Nephron (organoid): ENCODE data around the gene MICAL2.
A peak's percentile ranks its signal among the peaks of the same experiment; 100 is the strongest.

Experiments used
- H3K27ac Mint-ChIP-seq, 3 experiments: 2 replicates each; pipeline ENCODE4 v1.8.0; 2020; ENCODE audit warnings: mixed read lengths in 3 of 3, mild to moderate bottlenecking in 2 of 3, moderate library complexity in 1 of 3
- H3K27me3 Mint-ChIP-seq: 2 replicates; pipeline ENCODE4 v1.8.0; 2021; ENCODE audit warnings: low read depth, mild to moderate bottlenecking, moderate library complexity, mixed read lengths
- H3K36me3 Mint-ChIP-seq: 2 replicates; pipeline ENCODE4 v1.8.0; 2020; ENCODE audit warnings: low read depth, mixed read lengths
- H3K4me1 Mint-ChIP-seq: 2 replicates; pipeline ENCODE4 v1.8.0; 2020; ENCODE audit warnings: mixed read lengths
- H3K4me3 Mint-ChIP-seq, 3 experiments: 2 replicates each; pipeline ENCODE4 v1.8.0; 2020; ENCODE audit warnings: mild to moderate bottlenecking in 3 of 3, mixed read lengths in 3 of 3, moderate library complexity in 2 of 3
- H3K9me3 Mint-ChIP-seq: 2 replicates; pipeline ENCODE4 v1.8.0; 2020; ENCODE audit warnings: mixed read lengths
- TF ChIP-seq, protein P1 (sequence below), 3 experiments: fragments of 200-600 bp; sonication (generic); IDR thresholded peaks; one replicate each; pipeline ENCODE4 v1.5.0; 2021; ENCODE audit warnings: antibody characterized with exemption in 3 of 3; ENCODE audit not compliant: unreplicated experiment in 3 of 3

Gene MICAL2

GRCh38 chr11:12084256-12084655 lies 26.1 kb upstream of the MICAL2 start:
- Mint-ChIP-seq H3K9me3 (peaks cover 8% of the 10 kb centered on the region), H3K4me3 (no peak overlapping the region), H3K27ac (no peak overlapping the region), H3K4me1 (peaks cover 10% of the 10 kb centered on the region), H3K27me3 (peaks cover 17% of the 10 kb centered on the region), H3K36me3 (no peaks in the 10 kb centered on the region)
- TF ChIP-seq, protein P1, sequence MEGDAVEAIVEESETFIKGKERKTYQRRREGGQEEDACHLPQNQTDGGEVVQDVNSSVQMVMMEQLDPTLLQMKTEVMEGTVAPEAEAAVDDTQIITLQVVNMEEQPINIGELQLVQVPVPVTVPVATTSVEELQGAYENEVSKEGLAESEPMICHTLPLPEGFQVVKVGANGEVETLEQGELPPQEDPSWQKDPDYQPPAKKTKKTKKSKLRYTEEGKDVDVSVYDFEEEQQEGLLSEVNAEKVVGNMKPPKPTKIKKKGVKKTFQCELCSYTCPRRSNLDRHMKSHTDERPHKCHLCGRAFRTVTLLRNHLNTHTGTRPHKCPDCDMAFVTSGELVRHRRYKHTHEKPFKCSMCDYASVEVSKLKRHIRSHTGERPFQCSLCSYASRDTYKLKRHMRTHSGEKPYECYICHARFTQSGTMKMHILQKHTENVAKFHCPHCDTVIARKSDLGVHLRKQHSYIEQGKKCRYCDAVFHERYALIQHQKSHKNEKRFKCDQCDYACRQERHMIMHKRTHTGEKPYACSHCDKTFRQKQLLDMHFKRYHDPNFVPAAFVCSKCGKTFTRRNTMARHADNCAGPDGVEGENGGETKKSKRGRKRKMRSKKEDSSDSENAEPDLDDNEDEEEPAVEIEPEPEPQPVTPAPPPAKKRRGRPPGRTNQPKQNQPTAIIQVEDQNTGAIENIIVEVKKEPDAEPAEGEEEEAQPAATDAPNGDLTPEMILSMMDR (IDR thresholded peaks at IDR 0.05; ENCODE audit: unreplicated experiment in 3 of 3) = no peak

- Mint-ChIP-seq H3K27me3 (peaks cover 10% of the 10 kb centered on the region), H3K4me1 (peaks cover 10% of the 10 kb centered on the region), H3K27ac (peak overlapping the region; percentile 20 to 52 (median 49)), H3K9me3 (peaks cover 5% of the 10 kb centered on the region), H3K36me3 (no peaks in the 10 kb centered on the region), H3K4me3 (no peak overlapping the region)
- TF ChIP-seq, protein P1 (IDR thresholded peaks at IDR 0.05; ENCODE audit: unreplicated experiment in 3 of 3) = no peak
Observed at GRCh38 chr11:12085371-12086251, 24.8 kb upstream of the MICAL2 start.

DNA sequence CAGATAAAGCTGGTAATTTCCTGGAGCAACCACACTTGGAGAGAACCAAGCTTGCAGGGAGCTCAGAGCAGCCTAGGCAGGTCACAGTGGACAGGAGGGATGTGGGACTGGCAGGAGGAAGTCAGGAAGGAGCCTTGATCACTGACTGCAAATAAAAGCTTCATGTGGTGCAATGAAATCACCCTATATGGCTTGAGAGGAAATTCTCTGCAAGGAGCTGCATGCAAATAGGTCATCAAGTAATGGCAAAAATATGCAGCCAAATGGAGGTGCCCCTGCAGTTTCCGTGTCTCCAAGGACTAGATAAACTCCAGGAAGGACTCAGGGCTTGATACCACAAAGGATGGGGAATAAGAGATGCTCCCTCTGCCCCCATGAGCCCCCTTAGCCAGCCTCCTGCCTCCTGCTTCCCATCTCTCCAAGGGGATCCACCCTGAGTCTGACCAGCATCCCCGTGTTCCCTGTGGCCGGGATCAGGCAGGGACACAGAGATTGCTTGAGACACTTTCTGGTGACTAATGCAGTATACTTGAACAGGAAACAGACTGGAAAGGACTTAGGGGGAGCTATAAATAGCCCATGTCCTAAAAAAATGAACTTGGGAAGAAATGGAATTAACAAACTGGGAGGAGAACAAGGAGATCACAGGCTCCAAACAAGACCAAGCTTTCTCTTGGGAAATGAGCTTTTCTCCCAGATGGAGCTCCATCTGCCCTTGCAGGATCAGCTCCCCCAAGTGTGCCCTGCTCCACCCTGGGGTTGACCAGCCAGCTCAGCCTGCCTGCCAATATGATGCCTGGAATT lies 23.9 kb upstream of the MICAL2 start:
- peaks cover 5% of the 10 kb centered on the region for H3K9me3 Mint-ChIP-seq
- H3K4me3 Mint-ChIP-seq = no peak overlapping the region
- peak overlapping the region; percentile 20 to 52 (median 49) for H3K27ac Mint-ChIP-seq
- H3K27me3 Mint-ChIP-seq = peaks cover 10% of the 10 kb centered on the region
- TF ChIP-seq, protein P1 (IDR thresholded peaks at IDR 0.05; ENCODE audit: unreplicated experiment in 3 of 3) = no peak
- H3K4me1 Mint-ChIP-seq = peaks cover 10% of the 10 kb centered on the region
- no peaks in the 10 kb centered on the region for H3K36me3 Mint-ChIP-seq

DNA sequence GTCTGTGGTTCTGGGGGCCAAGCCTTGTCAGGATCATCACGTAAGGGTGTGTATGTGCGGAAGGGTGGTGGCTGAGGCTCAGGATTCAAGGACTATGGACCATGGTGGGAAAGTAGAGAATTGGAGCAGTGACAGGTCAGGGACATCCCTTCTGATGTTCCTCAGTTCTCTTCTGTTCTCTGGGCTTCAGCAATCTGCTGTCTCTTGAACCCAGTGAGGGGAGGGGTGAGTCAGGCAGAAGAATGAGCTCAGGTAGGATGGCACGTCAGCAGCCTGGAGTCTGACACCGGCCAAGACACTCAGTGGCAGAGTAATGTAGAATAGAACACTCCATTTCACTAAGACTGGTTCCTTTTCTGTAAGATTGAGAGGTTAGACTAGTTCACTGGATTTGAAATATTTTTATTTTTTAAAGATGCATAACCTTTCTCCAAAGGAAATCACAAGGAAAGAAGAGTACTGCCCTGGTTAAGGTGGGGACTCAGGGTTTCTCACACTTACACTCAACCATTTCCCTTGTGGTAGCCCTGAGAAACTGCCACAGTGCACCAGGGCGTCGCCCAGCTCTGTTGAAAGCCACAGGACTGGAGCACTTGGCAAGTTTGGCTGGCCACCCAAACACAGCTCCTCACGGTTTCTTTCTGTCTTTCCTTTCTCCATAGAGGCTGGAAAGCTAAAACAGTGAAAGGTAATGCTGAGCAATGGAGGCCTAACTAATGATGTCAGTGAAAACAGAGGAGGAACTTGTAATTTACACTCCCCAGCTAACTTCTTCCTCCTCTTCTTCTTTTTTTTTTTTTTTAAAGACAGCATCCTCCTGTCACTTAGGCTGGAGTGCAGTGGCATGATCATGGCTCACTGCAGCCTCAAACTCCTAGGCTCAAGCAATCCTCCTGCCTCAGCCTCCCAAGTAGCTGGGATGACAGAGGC lies 23.1 kb upstream of the MICAL2 start:
- H3K9me3 Mint-ChIP-seq = peaks cover 5% of the 10 kb centered on the region
- no peak overlapping the region for H3K4me3 Mint-ChIP-seq
- H3K4me1 Mint-ChIP-seq = peaks cover 17% of the 10 kb centered on the region
- TF ChIP-seq, protein P1 (IDR thresholded peaks at IDR 0.05; ENCODE audit: unreplicated experiment in 3 of 3) = no peak
- H3K27ac Mint-ChIP-seq = peak overlapping the region; percentile 20 to 52 (median 49)
- no peaks in the 10 kb centered on the region for H3K36me3 Mint-ChIP-seq
- peaks cover 10% of the 10 kb centered on the region for H3K27me3 Mint-ChIP-seq

- Mint-ChIP-seq H3K36me3 (no peaks in the 10 kb centered on the region), H3K4me1 (peaks cover 23% of the 10 kb centered on the region), H3K9me3 (peaks cover 5% of the 10 kb centered on the region), H3K27ac (peak overlapping the region in 1 of 3 experiments; percentile 21), H3K4me3 (no peak overlapping the region), H3K27me3 (peaks cover 15% of the 10 kb centered on the region)
- TF ChIP-seq, protein P1 (IDR thresholded peaks at IDR 0.05; ENCODE audit: unreplicated experiment in 3 of 3) = no peak
Observed at GRCh38 chr11:12088047-12088481, 22.3 kb upstream of the MICAL2 start.
